AG04450 (cell line): ENCODE measurements around the gene RHBDF2. TPM values are rescaled to one million over a fixed set of nuclear protein-coding genes. Genes with fewer than 3 reads are reported as not detected.
"Not testable (repeated sequence)": the region's sequence is repeated elsewhere in the genome, so short reads cannot be mapped to it uniquely, and the experiment has no call there.

Experiments
- CTCF ChIA-PET: fragments of 300-600, 350-600 bp; formaldehyde crosslinking; extraction: SDS; loops from one replicate; lab custom pipeline; 2022; ENCODE audit warnings: antibody characterized with exemption, inconsistent platforms; lab: Charles Lee
- POLR2A ChIA-PET: fragments of 350-600 bp; formaldehyde crosslinking; extraction: SDS; loops from one replicate; lab custom pipeline; 2021; ENCODE audit warnings: antibody characterized with exemption, inconsistent platforms; lab: Yijun Ruan, JAX
- DNase-seq: peaks from one replicate; pipeline ENCODE4 v3.0.0-alpha.2; 2011; ENCODE audit warnings: low read depth, low spot score
- H3K27ac ChIP-seq: one replicate; pipeline ENCODE4 v1.5.1; 2012; ENCODE audit warnings: low read depth, low read length, control low read depth
- H3K27me3 ChIP-seq: one replicate; pipeline ENCODE4 v1.6.0; 2012; ENCODE audit warnings: low read length; ENCODE audit not compliant: control insufficient read depth, insufficient read depth
- H3K4me3 ChIP-seq: 2 replicates; pipeline ENCODE4 v1.5.1; 2011; ENCODE audit warnings: mild to moderate bottlenecking, low read depth, low read length, control low read depth
- H3K9me3 ChIP-seq: 2 replicates; pipeline ENCODE4 v1.5.1; 2012; ENCODE audit warnings: low read length; ENCODE audit not compliant: control insufficient read depth, insufficient read depth
- CTCF ChIP-seq: IDR thresholded peaks from 2 replicates; pipeline ENCODE4 v1.5.1; 2011; ENCODE audit warnings: low read depth, low read length, control low read depth, inconsistent platforms
- polyA plus RNA-seq: library from polyadenylated mRNA; depleted of rRNA; stranded (reverse); fragments of >200 nt; gene quantifications from 2 replicates; pipeline ENCODE4 v1.2.3, GENCODE V29; 2011

RHBDF2 gene
- polyA plus RNA-seq, 1 experiment = 5.4 TPM

DNA sequence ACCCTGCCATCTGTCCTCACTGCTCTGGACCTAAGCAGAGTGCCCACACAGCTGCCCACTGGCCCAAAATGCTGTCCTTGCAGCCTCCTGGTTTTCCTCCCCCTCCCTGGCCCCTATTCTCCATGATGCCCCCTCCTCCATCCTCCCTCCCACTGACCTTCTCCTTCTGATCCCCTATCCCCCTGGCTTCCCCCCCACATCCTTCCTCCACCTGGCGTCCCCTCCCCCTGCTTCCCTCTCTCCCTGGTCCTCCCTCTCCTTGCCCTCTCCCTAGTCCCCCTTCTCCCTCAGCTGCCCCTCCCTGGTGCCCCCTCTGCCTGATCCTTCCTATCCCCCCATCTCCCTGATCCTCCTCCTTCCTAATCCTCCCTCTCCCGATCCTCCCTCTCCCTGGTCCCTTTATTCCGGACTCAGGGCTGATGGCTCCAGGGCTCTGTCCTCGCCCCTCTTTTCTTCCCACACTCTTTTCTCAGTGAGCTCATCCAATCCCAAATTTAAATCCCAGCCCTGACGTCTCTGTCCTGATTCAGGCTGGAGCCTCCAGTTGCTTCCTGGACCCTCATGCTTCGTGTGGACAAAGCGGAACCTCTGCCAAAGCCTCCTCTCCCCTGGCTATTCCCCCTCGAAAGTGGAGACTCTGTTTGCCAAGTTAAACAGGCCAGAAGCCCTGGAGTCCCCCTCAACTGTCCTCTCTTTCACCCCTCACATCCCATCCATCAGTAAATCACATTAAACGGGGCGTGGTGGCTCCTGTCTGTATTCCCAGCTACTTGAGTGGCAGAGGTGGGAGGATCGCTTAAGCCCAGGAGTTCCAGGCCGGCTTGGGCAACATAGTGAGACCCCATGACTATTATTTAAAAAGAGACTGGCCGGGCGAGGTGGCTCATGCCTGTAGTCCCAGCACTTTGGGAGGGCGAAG lies 18.1 kb upstream of the RHBDF2 start:
- no peak overlapping the region for H3K27ac ChIP-seq
- no peak for DNase-seq
- POLR2A ChIA-PET = interaction anchor here (0.6 to 0.7 kb wide), 2 partner anchors 81 to 186 kb away, joined by 3 read pairs; no protein-coding TSS in a partner anchor
- H3K9me3 ChIP-seq = no peaks in the 10 kb centered on the region
- CTCF ChIA-PET = interaction anchor here (1.9 kb wide), 1 partner anchor 27 kb away, joined by 6 read pairs; no protein-coding TSS in a partner anchor
- H3K4me3 ChIP-seq = no peak overlapping the region
- no peak for TF ChIP-seq CTCF
- no peaks in the 10 kb centered on the region for H3K27me3 ChIP-seq

DNA sequence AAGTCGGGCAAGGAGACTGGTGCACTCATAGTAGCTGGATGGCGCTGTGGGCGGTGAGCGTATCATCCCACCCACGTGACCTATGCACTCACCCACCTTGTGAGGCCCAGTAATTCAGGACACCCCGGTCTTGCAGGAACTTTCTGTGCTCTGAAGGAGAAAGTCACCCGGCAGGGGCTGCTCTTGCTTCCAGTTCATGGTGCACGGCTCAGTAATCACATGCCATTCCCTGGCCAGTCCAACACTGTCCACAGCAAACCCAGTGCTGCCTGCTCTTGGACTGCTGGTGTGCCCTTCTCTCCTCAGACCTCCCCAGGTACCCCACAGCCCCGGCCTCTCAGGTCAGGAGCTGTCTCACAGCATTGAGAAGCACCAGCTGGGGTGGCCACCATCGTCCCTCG lies 16.4 kb upstream of the RHBDF2 start:
- H3K27ac ChIP-seq = no peak overlapping the region
- no peak for TF ChIP-seq CTCF
- DNase-seq = no peak
- ChIA-PET POLR2A (interaction anchor here (0.6 kb wide), 1 partner anchor 31 kb away, joined by 3 read pairs; no protein-coding TSS in a partner anchor), CTCF (interaction anchor here (0.6 to 1.6 kb wide), 2 partner anchors 19 to 164 kb away, joined by 3 read pairs; no protein-coding TSS in a partner anchor)
- no peaks in the 10 kb centered on the region for H3K9me3 ChIP-seq
- H3K4me3 ChIP-seq = no peak overlapping the region
- no peaks in the 10 kb centered on the region for H3K27me3 ChIP-seq

DNA sequence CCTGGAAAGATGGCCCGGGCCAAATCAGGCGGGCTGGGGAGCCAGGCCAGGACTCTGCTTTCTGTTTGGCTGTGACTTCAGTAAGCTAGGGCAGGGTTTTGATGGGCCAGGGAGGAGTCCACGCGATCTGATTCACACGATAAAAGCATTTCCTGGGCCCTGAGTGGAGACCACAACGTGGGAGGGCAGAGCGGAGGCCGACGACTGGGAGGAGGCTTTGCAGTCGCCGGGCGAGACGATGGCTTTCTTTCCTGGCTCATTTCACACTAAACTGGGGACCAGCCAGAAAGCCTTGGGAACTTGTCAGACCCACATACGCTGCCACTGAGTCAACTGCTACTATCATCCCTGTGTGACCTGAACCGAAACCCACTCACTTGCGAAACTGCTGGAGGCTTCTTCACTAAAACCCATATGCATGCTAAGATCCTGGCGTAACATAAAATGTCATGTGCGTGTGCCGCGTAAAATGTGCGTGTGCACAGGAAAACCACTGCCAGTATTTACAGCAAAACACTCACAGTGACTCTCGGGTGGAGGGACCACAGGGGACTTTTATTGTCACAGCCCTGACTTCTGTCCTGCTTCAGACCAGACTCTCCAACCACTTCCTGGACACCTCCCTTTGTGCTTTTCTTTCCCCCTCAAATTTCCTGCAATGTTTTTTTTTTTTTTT lies 14.2 kb upstream of the RHBDF2 start:
- POLR2A ChIA-PET = interaction anchor here (0.7 to 1.3 kb wide), 3 partner anchors 10 to 885 kb away, joined by 8 to 9 read pairs (median 9); no protein-coding TSS in a partner anchor
- no peaks in the 10 kb centered on the region for H3K27me3 ChIP-seq
- H3K4me3 ChIP-seq = peak overlapping the region; percentile 29
- TF ChIP-seq CTCF = no peak
- peak overlapping the region; percentile 91 for H3K27ac ChIP-seq
- no peaks in the 10 kb centered on the region for H3K9me3 ChIP-seq
- CTCF ChIA-PET = interaction anchor here (1.2 to 5.4 kb wide), 4 partner anchors 8 to 109 kb away, joined by 3 to 28 read pairs (median 10); no protein-coding TSS in a partner anchor
- DNase-seq = peak; percentile 65

GRCh38 chr17:76514355-76514754 lies 13.1 kb upstream of the RHBDF2 start:
- H3K4me3 ChIP-seq, DNase-seq, H3K9me3 ChIP-seq, POLR2A ChIA-PET, H3K27me3 ChIP-seq, H3K27ac ChIP-seq: not testable (repeated sequence)
- CTCF ChIA-PET = interaction anchor here (0.9 to 5.4 kb wide), 5 partner anchors 8 to 110 kb away, joined by 3 to 28 read pairs (median 3); no protein-coding TSS in a partner anchor

DNA sequence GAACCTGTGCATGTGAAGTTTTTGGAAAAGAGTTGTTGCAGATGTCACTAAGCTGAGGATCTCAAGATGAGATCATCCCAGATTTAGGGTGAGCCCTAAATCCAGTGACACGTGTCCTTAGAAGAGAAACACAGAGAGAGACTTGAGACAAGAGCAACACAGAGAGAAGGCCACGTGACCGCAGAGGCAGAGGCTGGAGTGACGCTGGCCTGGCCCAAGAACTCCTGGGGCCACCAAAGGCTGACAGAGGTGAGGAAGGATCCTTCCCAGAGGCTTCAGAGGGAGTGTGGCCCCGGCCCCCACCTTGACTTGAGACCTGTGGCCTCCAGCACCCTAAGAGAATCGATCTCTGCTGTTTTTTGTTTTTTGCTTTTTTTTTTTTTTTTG lies 12.1 kb upstream of the RHBDF2 start:
- no peak overlapping the region for H3K27ac ChIP-seq
- H3K27me3 ChIP-seq = peaks cover 5% of the 10 kb centered on the region
- ChIA-PET CTCF (interaction anchor here (0.9 to 5.4 kb wide), 3 partner anchors 10 to 111 kb away, joined by 3 to 28 read pairs (median 9); no protein-coding TSS in a partner anchor), POLR2A (no interaction called here)
- no peak for TF ChIP-seq CTCF
- no peaks in the 10 kb centered on the region for H3K9me3 ChIP-seq
- no peak for DNase-seq
- no peak overlapping the region for H3K4me3 ChIP-seq
